H9 (cell line): ENCODE results near the gene LIPE. TPM values are rescaled to one million over a fixed set of nuclear protein-coding genes. Genes with fewer than 3 reads are reported as not detected.

Experiments
- DNase-seq: peaks from one replicate; pipeline ENCODE4 v3.0.0-alpha.2; 2017
- H2AFZ ChIP-seq: one replicate; pipeline ENCODE4 v1.6.1; 2013; ENCODE audit warnings: mild to moderate bottlenecking, low read length, control low read depth, moderate library complexity
- H2AK5ac ChIP-seq: 2 replicates; pipeline ENCODE4 v1.6.1; 2013; ENCODE audit warnings: low read length, control low read depth, mixed read lengths; ENCODE audit not compliant: insufficient read length
- H2BK120ac ChIP-seq: one replicate; pipeline ENCODE4 v1.6.1; 2013; ENCODE audit warnings: low read depth, mild to moderate bottlenecking, low read length, control low read depth, inconsistent platforms; ENCODE audit not compliant: poor library complexity, severe bottlenecking
- H2BK12ac ChIP-seq: 2 replicates; pipeline ENCODE4 v1.6.1; 2013; ENCODE audit warnings: low read length, control low read depth, mixed read lengths, low read depth; ENCODE audit not compliant: insufficient read length
- H2BK15ac ChIP-seq: 2 replicates; pipeline ENCODE4 v1.6.1; 2013; ENCODE audit warnings: low read depth, low read length, control low read depth
- H2BK20ac ChIP-seq: one replicate; pipeline ENCODE4 v1.6.1; 2013; ENCODE audit warnings: low read depth, mild to moderate bottlenecking, low read length, control low read depth, inconsistent platforms; ENCODE audit not compliant: poor library complexity, severe bottlenecking
- H2BK5ac ChIP-seq: 2 replicates; pipeline ENCODE4 v1.6.1; 2013; ENCODE audit warnings: low read length, control low read depth, mixed read lengths; ENCODE audit not compliant: insufficient read length
- H3K14ac ChIP-seq: 2 replicates; pipeline ENCODE4 v1.6.1; 2013; ENCODE audit warnings: low read length, control low read depth; ENCODE audit not compliant: insufficient read depth
- H3K18ac ChIP-seq: 2 replicates; pipeline ENCODE4 v1.6.1; 2013; ENCODE audit warnings: low read depth, mild to moderate bottlenecking, mixed read lengths, low read length, control low read depth; ENCODE audit not compliant: insufficient read length
- H3K23ac ChIP-seq: 2 replicates; pipeline ENCODE4 v1.6.1; 2013; ENCODE audit warnings: low read length, control low read depth, mixed read lengths, low read depth; ENCODE audit not compliant: insufficient read length
- H3K23me2 ChIP-seq: 2 replicates; pipeline ENCODE4 v1.6.1; 2013; ENCODE audit warnings: low read depth, mild to moderate bottlenecking, mixed read lengths, low read length, control low read depth; ENCODE audit not compliant: insufficient read length, poor library complexity, severe bottlenecking
- H3K27ac ChIP-seq: 2 replicates; pipeline ENCODE4 v1.5.1; 2013; ENCODE audit warnings: low read length, control low read depth, mixed read lengths, low read depth; ENCODE audit not compliant: insufficient read length
- H3K27me3 ChIP-seq: 2 replicates; pipeline ENCODE4 v1.6.1; 2013; ENCODE audit warnings: low read length, control low read depth, inconsistent platforms; ENCODE audit not compliant: insufficient read depth
- H3K4ac ChIP-seq: 2 replicates; pipeline ENCODE4 v1.6.1; 2013; ENCODE audit warnings: low read depth, mild to moderate bottlenecking, control low read depth, inconsistent platforms, low read length, moderate library complexity
- H3K4me1 ChIP-seq: 2 replicates; pipeline ENCODE4 v1.6.1; 2013; ENCODE audit warnings: low read length, control low read depth, inconsistent platforms; ENCODE audit not compliant: insufficient read depth
- H3K4me2 ChIP-seq: 2 replicates; pipeline ENCODE4 v1.6.1; 2013; ENCODE audit warnings: low read length, control low read depth, mixed read lengths; ENCODE audit not compliant: insufficient read length, insufficient read depth
- H3K56ac ChIP-seq: 2 replicates; pipeline ENCODE4 v1.6.1; 2013; ENCODE audit warnings: low read depth, mild to moderate bottlenecking, mixed read lengths, low read length, control low read depth; ENCODE audit not compliant: insufficient read length
- H3K79me1 ChIP-seq: 2 replicates; pipeline ENCODE4 v1.6.1; 2013; ENCODE audit warnings: low read depth, mild to moderate bottlenecking, moderate library complexity, low read length, control low read depth, inconsistent platforms; ENCODE audit not compliant: insufficient read depth, poor library complexity, severe bottlenecking
- H3K79me2 ChIP-seq: 2 replicates; pipeline ENCODE4 v1.6.1; 2013; ENCODE audit warnings: low read length, control low read depth, inconsistent platforms; ENCODE audit not compliant: insufficient read depth
- H3K9ac ChIP-seq: 2 replicates; pipeline ENCODE4 v1.6.1; 2013; ENCODE audit warnings: low read length, control low read depth, mixed read lengths; ENCODE audit not compliant: insufficient read length; ENCODE audit errors: extremely low read depth
- H3K9me3 ChIP-seq: one replicate; pipeline ENCODE4 v1.6.1; 2013; ENCODE audit warnings: low read depth, low read length, inconsistent platforms; ENCODE audit not compliant: control insufficient read depth
- H3T11ph ChIP-seq: one replicate; pipeline ENCODE4 v1.6.1; 2013; ENCODE audit warnings: mild to moderate bottlenecking, low read length, control low read depth, inconsistent platforms
- H4K20me1 ChIP-seq: one replicate; pipeline ENCODE4 v1.6.1; 2013; ENCODE audit not compliant: control insufficient read depth, insufficient read length, insufficient read depth
- H4K5ac ChIP-seq: 2 replicates; pipeline ENCODE4 v1.6.1; 2013; ENCODE audit warnings: low read depth, mild to moderate bottlenecking, mixed read lengths, low read length, control low read depth; ENCODE audit not compliant: insufficient read length
- H4K8ac ChIP-seq: replicated peaks from 2 replicates; pipeline ENCODE4 v1.6.1; 2013; ENCODE audit warnings: low read length, control low read depth, mixed read lengths, low read depth; ENCODE audit not compliant: insufficient read length
- H4K91ac ChIP-seq: 2 replicates; pipeline ENCODE4 v1.6.1; 2013; ENCODE audit warnings: low read depth, mild to moderate bottlenecking, moderate library complexity, mixed read lengths, low read length, control low read depth; ENCODE audit not compliant: insufficient read length
- H3K27ac Mint-ChIP-seq, 3 experiments: 2 replicates in 2 of 3; 3 replicates in 1 of 3; pipeline ENCODE4 v1.8.0; 2020 to 2021; ENCODE audit warnings: mixed read lengths in 3 of 3, mild to moderate bottlenecking in 1 of 3, moderate library complexity in 1 of 3
- H3K27me3 Mint-ChIP-seq: 2 replicates; pipeline ENCODE4 v1.8.0; 2021; ENCODE audit warnings: low read depth, mild to moderate bottlenecking, moderate library complexity, mixed read lengths
- H3K36me3 Mint-ChIP-seq, 3 experiments: 2 replicates in 2 of 3; 3 replicates in 1 of 3; pipeline ENCODE4 v1.8.0; 2020 to 2021; ENCODE audit warnings: low read depth in 3 of 3, mixed read lengths in 3 of 3; ENCODE audit not compliant: insufficient read depth in 1 of 3
- H3K4me1 Mint-ChIP-seq, 2 experiments: 2 replicates each; pipeline ENCODE4 v1.8.0; 2020; ENCODE audit warnings: mixed read lengths in 2 of 2
- H3K4me3 Mint-ChIP-seq, 2 experiments: 2 replicates in 1 of 2; 3 replicates in 1 of 2; pipeline ENCODE4 v1.8.0; 2020 to 2021; ENCODE audit warnings: mild to moderate bottlenecking in 2 of 2, mixed read lengths in 2 of 2, moderate library complexity in 1 of 2
- H3K9me3 Mint-ChIP-seq, 2 experiments: 2 replicates in 1 of 2; 3 replicates in 1 of 2; pipeline ENCODE4 v1.8.0; 2020; ENCODE audit warnings: mild to moderate bottlenecking in 2 of 2, mixed read lengths in 2 of 2, moderate library complexity in 1 of 2
- CTCF ChIP-seq: fragments of 200-600 bp; sonication (generic); conservative IDR thresholded peaks from 3 replicates; pipeline ENCODE4 v1.8.0; 2021; ENCODE audit warnings: antibody characterized with exemption, mild to moderate bottlenecking
- WGBS: extraction: QIAGEN DNeasy Blood & Tissue Kit; methylation state at CpG from one replicate; pipeline ENCODE4 v1.1.7; 2013; ENCODE audit warnings: missing lambda C conversion rate, low lambda C conversion rate, mixed read lengths; ENCODE audit not compliant: insufficient read length; ENCODE audit errors: extremely low coverage; 5-methylcytosine and 5-hydroxymethylcytosine counted together
- total RNA-seq: library from RNA; stranded (reverse); gene quantifications from 2 replicates; pipeline ENCODE4 v1.2.1, GENCODE V29; 2021

LIPE gene
- total RNA-seq, 1 experiment from 2014 or later, result 6.3 TPM

DNA sequence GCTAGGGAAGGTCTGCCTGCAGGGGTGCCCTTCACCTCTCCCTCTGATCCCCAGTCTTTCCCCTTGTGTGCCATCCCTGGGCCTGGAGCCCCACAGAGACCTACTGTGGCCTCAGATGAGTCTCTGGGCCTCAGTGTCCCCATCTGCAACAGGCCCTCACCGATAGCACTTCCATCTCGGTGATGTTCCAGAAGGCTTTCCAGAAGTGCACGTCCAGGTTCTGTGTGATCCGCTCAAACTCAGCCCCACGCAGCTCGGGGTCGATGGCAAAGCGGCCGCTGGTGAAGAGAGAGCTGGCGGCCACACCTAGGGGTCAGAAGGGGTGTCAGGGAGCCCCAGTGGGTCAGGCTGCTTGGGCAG lies 19.4 kb downstream of the LIPE start:
- Histone ChIP-seq H2BK120ac (no peak overlapping the region), H4K8ac (no peak overlapping the region), H3K4me1 (no peaks in the 10 kb centered on the region), H3K23me2 (no peaks in the 10 kb centered on the region), H4K91ac (no peak overlapping the region), H2AFZ (no peak overlapping the region), H3K79me1 (no peaks in the 10 kb centered on the region), H4K20me1 (no peaks in the 10 kb centered on the region), H3K4ac (no peak overlapping the region), H3K79me2 (no peaks in the 10 kb centered on the region), H2BK20ac (no peak overlapping the region), H3K56ac (no peak overlapping the region), H4K5ac (no peak overlapping the region), H3K27ac (no peak overlapping the region), H3T11ph (no peak overlapping the region), H3K27me3 (no peaks in the 10 kb centered on the region; the same call in 1 of the 2 replicates), H3K9ac (no peak overlapping the region), H3K4me2 (no peak overlapping the region), H2BK12ac (no peak overlapping the region), H2AK5ac (no peak overlapping the region), H3K14ac (no peak overlapping the region), H3K23ac (no peak overlapping the region), H3K9me3 (no peaks in the 10 kb centered on the region), H2BK5ac (no peak overlapping the region), H3K18ac (no peak overlapping the region), H2BK15ac (no peak overlapping the region)
- no peak for TF ChIP-seq CTCF
- no peak for DNase-seq
- Mint-ChIP-seq H3K36me3 (peaks cover 12 to 34% (median 25%) of the 10 kb centered on the region in 3 experiments), H3K27ac (no peak overlapping the region; a peak in 2 of 7 replicates), H3K9me3 (no peaks in the 10 kb centered on the region; a peak in 1 of 5 replicates), H3K4me1 (peaks cover 13 to 16% of the 10 kb centered on the region in 2 experiments), H3K27me3 (peaks cover 75% of the 10 kb centered on the region), H3K4me3 (no peak overlapping the region; a peak in 1 of 5 replicates)
- WGBS, result no CpG with 5 or more reads among the region's 10 CpGs
